ENCODE results near the gene TVP23C.

TVP23C gene

GRCh38 chr17:15494821-15495220 lies 68.5 kb downstream of the TVP23C start:
- no peak for DNase-seq

GRCh38 chr17:15493693-15494035 lies 69.6 kb downstream of the TVP23C start:
- DNase-seq, result no peak

DNA sequence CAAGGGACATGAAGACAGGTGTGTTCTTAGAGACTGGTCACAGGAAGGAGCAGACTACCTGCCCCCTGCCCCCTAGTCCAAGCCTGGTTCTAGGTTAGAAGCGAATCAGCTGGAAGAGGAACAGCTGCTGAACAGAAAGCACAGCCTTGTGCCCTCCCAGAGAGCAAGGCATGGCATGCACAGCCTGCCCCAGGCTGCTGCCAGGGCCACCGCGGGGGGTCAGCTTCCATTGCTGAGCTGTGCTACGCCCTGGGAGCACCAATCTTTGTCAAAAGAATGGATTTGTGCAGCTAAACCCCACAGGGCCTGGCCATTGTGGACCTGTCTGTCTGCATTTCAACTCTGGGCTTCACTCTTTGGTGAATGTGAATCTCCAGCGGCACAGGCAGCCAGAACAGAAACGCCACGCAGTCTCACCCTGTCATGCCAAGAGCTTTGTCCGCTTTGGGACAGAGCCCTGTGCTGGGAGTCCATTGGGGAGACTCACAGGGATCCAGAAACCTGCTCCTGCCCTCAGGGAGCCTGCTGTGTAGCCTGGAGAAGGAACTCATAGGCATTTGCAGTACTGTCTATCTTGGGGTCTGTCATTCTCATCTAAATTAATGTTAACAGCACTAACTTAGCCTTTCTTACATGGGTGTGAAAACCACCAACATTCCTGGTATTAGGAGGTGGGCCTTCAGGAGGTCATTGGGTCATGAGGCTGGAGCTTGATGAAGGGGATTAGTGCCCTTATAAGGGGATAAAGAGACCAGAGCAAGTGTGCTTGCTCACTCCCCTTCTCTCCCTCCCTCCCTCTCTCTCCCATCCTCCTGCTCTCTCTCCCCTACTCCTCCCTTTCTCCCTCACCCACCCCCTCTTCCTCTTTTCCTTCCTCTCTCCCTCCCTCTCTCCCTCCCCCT lies 70.2 kb downstream of the TVP23C start:
- DNase-seq, result no peak

DNA sequence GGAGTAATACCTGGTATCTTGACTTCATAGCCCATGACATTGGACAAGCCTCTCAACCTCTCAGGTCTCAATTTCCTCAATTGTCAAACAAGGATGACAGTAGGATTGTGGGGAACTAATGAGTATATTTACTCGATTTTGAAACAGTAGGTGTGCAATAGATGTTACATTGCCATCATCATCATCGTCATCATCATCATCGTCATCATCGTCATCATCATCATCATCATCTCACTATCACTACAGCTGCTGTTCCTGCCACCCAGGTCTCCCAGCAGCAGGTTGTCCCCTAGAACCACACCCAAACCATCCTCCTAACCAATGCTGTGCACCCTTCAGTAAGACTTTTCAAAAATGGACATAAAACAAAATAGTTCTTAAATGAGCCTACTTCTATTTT lies 71.1 kb downstream of the TVP23C start:
- no peak for DNase-seq

DNA sequence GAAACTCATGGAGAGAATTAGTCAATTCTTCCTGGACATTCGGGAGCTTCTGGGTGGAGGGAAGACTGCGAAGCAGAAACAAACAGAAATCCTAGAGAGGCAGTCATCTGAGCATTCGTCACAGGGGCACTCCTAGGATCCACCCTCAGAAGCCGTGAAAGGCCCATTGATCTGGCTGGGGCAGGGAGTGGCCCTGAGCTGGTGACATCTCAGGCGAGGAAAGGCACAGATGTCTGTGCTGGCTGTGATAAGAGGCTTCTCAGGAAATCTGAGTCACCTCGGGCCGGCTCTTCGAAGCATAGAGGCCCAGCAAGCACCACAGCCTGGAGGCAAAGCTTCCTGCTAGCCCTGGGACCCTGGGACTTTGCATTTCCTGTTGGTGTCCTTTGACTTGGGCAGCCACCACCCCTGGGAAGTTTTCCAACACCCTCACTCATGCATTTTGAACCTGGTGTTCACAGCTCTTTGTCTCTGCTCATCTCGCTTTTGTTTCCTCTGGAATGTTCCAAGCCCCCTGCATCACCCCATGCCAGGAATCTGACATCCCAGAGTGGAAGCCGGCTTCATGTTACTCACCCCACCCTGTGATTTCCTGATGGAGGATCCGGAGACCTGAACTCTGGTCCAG lies 72.5 kb downstream of the TVP23C start:
- no peak for DNase-seq

- DNase-seq, result no peak
Measured at GRCh38 chr17:15488557-15488956, 74.7 kb downstream of the TVP23C start.

DNA sequence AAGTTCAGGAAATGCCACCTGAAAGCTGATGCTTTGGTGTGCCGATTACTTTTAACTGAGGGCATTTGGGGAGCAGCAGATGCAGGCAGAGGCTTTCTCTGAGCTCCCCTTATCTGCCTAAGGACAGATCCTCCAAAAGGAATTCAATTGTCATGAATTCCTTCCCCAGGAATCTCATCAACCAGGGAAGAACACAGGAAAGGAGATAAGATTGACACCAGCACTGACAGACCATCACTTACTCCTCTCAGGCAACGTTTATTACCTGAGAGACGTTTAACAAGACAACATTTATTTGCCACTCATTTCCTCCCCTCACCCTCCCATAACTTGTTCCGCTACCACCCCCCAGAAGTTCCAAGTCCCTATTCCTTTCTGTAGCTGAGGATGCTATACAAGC lies 78.2 kb downstream of the TVP23C start:
- DNase-seq, result no peak

- DNase-seq, result no peak
Measured at GRCh38 chr17:15483431-15483830, 79.9 kb downstream of the TVP23C start.

DNA sequence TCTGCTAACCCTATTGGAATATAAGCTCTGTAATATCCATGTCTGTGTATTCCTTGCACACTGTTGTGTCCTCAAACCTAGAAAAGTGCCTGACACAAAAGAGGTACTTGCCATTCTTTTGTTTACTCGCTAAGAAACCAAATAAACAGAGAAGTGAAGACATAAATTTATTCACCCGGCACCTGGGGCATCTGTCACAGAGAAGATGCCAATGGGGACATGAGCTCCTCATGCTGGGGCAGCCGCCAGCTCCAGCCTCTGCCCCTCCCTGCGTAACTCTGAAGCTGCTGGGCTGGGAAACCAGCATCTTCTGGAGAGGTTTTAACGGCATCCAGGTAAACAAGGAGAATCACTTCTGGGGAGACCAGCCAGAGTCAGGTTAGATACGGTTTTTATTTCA lies 80.8 kb downstream of the TVP23C start:
- no peak for DNase-seq

GRCh38 chr17:15481481-15481880 lies 81.8 kb downstream of the TVP23C start:
- no peak for DNase-seq

DNA sequence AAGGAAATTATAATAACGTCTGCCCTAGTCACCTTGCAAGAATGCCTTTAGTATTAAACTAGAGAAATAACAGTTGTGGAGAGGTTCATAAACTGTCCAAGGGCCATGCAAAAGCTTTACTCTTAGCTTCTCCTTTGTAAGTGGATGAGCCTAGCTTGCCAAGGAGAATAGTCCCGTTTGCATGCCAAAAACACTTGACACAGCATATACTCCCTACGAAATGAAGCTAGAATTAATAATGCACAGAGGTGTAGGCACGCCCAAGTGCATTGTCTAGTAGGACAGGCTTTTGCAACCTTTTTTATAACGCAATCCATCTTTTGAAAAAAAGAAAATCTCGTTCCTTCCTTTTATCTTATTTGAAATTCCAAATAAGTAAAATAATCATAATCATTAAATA lies 83.1 kb downstream of the TVP23C start:
- DNase-seq, result no peak

DNA sequence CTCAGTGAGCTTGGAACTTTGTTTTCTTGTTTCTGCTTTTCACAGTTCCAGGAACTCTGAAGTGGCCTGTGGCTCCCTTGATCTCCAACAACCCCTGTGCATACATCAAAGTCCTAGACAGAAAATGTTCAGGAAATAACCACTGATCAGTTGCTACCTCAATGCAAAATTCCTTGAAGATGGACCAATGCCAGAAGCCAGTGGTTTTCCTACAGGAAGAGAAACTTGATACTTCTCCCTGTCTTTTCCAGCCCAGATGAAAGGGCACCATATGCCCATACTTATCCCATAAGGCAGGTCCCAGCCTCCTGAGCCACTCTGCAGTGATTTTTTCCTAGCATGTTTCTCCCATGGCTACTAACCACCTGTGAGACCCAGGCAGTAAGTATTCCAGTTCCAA lies 83.6 kb downstream of the TVP23C start:
- DNase-seq, result no peak

- no peak for DNase-seq
Measured at GRCh38 chr17:15478845-15479244, 84.4 kb downstream of the TVP23C start.

- DNase-seq, result no peak
Measured at GRCh38 chr17:15475631-15476354, 87.5 kb downstream of the TVP23C start.

DNA sequence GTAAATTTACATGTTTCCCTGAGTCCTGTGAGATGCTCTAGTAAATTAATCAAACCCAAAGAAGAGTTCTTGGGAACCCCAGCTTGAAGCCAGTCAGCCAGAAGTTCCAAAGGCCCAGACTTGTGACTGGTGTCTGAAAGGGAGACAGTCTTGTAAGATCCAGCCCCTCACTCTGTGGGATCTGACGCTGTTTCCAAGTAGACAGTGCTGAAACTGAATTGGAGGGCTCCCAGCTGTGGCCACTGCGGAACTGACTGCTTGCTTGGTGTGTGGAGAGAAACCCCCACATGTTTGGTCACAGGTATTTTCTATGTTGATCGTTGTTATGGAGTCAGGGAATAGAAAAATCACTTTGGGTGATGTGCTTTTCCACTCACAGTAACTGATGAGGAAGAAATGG lies 90.4 kb downstream of the TVP23C start:
- DNase-seq, result no peak

GRCh38 chr17:15470536-15470935 lies 92.7 kb downstream of the TVP23C start:
- no peak for DNase-seq

GRCh38 chr17:15469260-15469659 lies 94.0 kb downstream of the TVP23C start:
- DNase-seq, result peak; percentile 9

DNA sequence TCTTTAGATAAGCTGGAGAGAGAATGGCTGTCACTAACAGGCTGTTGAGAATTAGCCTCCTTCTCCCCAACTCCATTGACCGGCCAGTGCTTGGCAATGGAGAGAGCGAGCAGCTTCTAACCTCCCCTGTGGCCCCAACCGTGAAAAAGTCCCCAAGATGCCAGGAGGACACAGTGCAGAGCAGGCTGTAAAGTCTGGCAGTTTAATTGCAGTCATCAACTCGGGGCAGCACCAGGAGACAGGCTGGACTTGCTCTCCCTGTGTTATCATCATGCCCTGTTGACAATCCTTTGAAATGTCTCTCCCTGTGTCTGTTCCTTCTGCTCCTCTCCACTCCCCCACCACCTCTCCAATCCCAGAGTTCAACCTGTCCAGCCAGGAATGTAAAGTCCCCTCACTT lies 95.2 kb downstream of the TVP23C start:
- no peak for DNase-seq

DNA sequence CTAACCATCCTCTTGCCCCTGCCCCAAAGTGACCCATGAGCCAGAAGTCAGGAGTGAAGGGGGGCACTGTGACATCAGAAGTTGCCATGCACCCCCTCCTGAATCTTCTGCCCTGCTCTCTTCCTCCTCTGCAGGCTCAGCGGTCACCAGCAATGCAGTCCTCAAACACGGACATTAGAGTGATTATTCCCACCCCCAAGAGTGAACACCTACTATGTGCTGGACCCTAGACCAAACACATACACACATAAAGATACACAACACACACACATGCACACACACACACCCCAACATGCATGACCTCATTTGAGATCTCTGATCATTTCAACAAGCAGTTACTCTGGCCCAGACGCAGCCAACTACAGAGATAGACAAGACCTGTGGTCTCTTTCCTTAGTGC lies 95.7 kb downstream of the TVP23C start, which contains the start of gene CDRT4:
CDRT4 (minus strand) TSS at position 30 of the 400 bp plus-strand sequence. CDS start 27,383 bp downstream, outside the sequence.
- no peak for DNase-seq

- no peak for DNase-seq
Measured at GRCh38 chr17:15466131-15466530, 97.2 kb downstream of the TVP23C start.

- DNase-seq, result no peak
Measured at GRCh38 chr17:15465045-15465701, 98.1 kb downstream of the TVP23C start.

- no peak for DNase-seq
Measured at GRCh38 chr17:15464231-15464985, 98.9 kb downstream of the TVP23C start.

Data from RPMI8226 (cell line).